Measurements from ENCODE around the gene YEATS4.

The YEATS4 gene

DNA sequence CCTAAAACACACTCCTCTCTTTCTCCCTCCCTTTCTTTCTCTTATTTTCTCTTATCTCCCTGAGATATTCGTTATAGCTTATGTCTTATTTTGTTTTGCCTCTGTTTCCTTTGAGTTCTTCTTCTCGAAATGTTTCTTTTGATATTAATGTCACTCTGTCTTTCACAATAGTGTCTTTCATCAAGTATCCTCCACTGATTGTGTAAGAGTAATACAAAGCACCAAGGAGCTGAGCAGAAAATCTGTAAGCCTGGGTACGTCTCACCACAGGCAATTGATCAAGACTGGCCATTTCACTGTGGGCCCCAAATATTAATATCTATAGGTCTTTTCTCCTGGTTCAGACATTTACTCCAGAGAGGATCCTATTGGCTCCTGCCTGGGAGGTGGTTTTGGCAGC lies 16.2 kb upstream of the YEATS4 start:
- no peak for DNase-seq

DNA sequence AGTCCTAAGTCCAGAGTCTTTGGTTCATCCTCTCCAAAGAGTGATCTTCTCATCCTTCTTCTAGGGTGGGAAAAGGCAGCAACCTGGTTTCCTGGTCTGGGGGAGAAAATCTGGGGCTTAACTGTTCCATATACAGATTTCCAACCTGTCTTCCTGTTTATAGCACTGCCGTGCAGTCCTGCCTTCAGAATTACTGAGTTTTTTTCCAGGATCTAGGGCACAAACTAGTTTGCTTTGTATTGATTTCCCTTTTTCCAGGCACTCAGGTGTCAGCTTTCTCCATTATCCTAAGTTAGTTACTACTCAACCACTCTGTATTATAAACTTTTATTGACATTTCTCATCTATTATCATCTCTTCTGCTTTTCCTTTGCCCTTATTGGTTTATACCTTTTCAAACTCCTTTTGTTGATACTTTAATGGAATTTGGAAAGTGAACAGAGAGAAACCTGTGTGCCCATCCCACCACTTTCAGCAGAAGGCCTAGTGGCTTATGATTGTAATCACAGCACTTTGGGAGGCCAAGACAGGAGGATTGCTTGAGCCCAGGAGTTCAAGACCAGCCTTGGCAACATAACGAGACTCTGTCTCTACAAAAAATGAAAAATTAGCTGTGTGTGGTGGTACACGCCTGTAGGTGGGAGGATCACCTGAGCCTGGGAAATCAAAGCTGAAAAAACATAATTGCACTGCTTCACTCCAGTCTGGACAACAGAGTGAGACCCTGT lies 15.5 kb upstream of the YEATS4 start:
- no peak for DNase-seq

DNA sequence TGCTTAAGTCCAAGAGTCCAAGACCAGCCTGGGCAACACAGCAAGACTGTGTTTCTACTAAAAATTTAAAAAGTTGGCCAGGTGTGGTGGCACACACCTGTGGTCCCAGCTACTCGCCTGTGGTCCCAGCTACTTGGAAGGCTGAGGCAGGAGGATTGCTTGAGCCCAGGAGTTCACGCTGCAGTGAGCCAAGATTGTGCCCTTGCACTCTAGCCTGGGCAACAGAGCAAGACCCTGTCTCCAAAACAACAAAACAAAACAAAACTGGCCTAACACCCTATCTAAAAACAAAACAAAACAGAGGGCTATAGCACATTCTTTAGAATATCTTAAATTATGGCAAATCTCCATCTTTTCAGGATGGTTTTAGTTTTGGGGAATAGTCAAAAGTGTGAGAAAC lies 14.5 kb upstream of the YEATS4 start:
- DNase-seq, result no peak

DNA sequence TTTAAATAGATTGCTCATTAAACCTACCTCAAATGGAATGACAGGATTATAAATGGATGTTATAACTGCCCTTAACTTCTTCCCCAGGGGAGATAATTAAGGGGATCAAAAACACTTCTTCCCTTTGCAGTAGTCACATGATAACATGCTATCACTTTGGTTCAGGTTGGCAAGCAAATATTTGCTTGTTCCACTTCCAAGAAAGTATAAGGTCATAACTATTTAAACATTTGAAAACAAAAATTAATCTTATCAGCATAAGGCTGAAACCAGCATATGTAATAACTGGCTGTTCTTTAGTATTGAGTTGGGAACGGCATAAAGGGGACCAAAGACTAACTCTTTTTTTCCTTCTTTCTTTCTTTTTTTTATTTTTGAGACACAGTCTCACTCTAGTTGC lies 13.8 kb upstream of the YEATS4 start:
- DNase-seq, result no peak

DNA sequence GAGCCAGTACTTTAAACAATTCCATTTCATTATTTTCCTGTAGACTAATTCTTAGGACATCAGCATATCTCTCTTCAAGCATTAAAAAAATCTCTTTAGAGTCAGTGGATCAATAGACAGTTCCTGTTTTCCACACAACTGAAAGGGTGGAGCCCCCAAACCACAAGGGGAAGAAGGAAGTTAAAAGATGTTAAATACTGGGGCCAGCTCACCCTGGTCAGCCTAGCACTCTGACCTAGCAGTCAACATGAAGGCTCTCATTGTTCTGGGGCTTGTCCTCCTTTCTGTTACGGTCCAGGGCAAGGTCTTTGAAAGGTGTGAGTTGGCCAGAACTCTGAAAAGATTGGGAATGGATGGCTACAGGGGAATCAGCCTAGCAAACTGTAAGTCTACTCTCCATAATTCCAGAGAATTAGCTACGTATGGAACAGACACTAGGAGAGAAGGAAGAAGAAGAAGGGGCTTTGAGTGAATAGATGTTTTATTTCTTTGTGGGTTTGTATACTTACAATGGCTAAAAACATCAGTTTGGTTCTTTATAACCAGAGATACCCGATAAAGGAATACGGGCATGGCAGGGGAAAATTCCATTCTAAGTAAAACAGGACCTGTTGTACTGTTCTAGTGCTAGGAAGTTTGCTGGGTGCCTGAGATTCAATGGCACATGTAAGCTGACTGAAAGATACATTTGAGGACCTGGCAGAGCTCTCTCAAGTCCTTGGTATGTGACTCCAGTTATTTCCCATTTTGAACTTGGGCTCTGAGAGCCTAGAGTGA lies 11.2 kb upstream of the YEATS4 start, which contains the start of gene LYZ:
Gene LYZ (plus strand): TSS at position 220 of the 777 bp plus-strand sequence. CDS start 28 bp downstream, at position 248.
- no peak for DNase-seq

DNA sequence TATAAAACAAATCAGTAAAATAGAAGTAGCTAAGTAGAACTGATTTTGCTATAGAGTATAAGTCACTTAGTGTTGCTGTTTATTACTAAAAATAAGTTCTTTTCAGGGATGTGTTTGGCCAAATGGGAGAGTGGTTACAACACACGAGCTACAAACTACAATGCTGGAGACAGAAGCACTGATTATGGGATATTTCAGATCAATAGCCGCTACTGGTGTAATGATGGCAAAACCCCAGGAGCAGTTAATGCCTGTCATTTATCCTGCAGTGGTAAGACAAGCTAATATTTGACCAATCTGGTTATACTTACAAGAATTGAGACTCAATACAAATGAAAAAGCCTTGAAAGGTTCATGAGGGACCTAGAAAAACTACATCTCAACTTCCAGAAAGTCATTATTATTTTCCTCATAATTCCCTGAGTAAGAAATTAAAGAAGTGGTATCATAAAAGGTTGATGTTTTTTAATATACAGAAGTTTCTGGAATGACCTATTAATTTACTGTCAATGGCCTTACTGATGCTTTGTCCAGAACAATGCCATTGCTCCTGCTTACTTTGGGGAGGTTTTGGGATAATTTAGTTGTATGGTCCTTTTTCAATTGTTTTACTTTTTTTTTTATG lies 9.4 kb upstream of the YEATS4 start:
- no peak for DNase-seq

DNA sequence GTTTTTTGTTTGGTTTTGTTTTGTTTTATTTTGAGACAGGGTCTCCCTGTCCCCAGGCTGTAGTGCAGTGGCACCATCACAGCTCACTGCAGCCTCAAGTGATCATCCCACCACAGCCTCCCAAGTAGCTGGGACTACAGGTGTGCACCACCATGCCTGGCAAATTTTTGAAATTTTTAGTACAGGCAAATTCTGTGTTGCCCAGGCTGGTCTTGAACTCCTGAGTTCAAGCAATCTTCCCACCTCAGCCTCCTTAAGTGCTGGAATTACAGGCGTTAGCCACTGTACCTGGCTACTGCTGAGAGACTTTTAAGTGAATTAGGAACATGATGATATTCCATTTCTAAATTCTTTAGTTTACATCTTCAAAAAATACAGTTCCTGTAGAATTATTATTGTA lies 8.8 kb upstream of the YEATS4 start:
- DNase-seq, result no peak

DNA sequence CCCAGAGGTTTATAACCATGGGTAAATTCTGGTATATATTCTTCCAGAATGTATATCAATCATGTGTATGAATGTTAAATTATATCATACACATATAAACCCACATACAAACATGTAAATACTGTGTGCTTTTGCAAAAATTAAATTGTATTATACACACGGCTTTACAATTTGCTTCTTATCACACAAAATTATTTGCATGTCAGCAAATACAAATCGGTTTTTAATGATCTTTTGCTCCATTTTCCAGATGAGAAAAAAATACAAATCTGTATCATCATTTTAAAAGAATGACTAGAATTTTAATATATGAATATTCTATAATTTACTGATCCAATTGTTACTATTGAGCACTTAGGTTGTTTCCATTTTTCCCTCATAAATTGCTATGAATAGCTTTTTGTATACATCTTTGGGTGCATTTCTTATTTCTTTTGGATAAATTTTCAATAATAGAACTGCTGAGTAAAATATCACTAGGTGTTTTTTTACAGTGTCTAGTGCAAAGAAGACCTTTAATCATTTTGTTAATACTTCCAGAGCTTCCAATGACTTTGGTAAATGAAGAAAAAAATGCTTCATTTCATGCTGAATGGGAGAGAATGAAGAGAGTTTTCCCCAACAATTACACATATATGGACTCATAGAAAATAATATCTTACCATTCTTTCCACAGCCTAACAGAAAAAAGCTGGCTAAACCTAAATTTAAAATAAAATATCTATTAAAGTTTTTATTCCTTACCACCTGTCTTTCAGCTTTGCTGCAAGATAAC lies 7.9 kb upstream of the YEATS4 start:
- DNase-seq, result no peak

DNA sequence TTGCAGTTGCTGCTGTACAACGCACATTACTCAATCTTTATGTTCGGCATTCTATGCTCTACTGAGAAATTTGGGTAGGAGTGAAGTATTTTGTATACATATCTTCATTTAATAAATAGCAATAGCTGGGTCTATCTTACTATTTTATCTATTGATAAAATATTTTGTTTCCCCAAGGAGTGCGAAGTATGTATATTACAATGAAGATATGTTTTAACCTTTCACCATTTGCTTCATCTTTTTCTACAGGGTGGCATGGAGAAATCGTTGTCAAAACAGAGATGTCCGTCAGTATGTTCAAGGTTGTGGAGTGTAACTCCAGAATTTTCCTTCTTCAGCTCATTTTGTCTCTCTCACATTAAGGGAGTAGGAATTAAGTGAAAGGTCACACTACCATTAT lies 6.6 kb upstream of the YEATS4 start:
- DNase-seq, result no peak

DNA sequence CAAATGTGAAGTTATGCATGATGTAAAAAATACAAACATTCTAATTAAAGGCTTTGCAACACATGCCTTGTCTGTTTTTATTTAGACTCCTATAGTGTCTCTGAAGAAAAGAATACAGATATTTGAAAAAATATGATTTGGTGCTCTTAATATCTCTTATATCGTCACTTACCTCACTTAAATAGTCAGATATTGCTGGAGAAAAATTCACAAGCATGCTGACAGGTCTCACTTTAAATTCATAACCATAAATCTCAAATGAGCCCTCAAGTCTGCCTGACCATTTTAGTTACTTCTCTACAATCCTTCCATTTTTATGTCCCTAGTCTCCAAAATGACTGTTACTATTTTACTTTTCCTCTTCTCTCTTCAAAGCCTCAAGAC lies 5.4 kb upstream of the YEATS4 start:
- DNase-seq, result no peak

DNA sequence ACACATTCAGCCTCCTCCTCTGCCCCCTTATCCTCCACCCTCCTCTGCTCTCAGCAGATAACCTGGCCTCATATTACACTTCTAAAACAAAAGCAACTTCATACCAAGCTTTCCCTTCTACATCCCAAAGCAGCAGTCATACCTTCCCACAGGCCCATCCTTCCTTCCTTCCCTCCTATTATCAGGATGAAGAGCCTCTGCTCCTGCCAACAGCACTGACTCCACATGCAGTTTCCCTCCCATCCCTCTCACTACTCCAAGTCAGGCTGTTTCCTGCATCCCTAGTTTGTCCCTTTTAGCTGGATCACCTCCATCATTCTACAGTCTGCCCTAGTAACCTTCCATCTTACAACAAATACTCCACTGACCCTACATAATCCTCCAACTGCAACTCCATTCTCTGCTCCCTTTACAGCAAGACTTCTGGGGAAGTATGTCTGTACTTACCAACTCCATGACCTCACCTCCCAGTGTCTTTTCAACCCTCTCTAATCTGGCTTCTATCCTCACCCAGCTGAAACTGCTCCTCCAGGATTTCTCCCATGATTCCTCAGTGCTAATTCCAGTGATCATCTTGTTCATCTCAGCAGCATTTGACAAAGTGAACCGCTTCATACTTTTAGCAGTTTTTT lies 4.9 kb upstream of the YEATS4 start:
- no peak for DNase-seq

DNA sequence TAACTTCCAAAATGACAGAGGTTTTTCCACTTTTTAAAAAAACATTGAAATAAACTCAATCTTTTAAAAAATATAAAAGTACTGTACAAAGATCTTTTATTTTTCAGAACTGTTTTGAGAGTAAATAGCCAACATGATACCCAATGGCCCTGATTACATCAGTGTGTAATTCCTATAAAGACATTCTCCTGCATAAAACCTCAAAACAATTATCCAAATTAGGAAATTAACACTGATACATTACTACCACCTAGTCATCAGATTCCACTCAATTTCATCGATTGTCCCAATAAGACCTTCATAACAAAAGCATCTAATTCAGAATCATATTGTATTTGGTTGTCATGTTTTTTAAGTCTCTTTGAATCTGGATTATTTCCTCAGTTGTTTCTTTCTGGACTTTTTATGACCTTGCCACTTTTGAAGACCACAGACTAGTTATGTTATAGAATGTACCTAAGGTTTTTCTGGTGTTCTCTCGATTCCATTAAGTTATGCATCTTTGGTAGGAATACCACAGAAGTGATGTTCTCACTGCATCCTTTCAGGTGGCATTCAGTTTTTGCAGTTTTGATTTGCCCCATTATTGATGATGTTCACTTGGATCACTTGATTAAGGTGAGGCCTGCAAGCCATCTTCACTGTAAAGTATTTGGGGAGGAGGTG lies 4.0 kb upstream of the YEATS4 start:
- no peak for DNase-seq

DNA sequence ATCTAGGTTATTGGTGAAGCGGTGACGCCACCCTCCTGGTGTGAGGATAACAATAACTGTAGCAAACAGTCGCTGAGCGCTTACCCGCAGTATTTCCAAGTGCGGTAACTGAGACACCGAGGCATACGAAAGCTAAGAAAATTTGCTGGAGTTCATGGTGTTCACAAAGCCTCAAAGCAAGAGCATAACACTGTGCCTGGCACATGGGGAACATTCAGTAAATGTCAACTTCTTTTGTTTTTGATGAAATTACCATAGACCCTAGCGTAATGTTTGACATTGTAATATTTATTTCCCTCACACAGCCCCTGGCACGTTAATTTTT lies 767 bp downstream of the YEATS4 start:
- no peak for DNase-seq

DNA sequence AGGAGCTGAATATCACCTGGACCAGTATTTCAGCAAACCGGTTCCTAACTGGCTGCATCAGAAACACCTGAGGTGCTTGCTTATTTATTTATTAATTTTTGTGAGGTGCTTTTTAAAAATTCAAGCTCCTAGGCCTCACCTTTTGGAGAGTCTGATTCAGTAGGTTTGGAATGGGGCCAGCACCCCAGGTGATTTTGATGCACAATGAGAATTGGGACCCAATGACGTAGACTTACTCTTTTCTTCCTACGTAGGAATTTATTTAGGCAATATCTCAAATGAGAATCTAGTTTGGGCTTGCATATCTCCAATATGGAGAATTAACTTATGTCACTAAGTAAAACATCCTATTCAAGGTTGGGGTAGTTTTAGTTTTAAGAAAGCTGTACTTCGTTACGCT lies 7.3 kb downstream of the YEATS4 start:
- no peak for DNase-seq

DNA sequence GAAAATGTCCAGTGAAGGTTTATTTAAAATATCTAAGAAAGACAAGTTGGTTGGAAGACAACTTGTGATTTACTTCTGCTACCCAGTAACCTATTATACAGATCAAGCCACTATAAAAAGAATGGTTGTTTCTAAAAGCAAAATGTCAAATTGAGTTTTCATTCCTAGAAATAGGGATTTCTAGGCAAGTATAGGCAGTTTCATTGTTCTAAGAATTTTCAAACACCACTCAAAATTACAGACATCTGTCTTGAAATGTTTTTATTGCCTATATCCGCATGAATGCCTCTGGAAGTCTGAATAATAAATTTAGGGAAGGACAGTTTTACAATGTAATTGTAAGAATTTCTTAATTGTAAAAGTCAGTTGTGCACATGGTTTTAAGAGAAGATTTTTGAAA lies 8.6 kb downstream of the YEATS4 start:
- no peak for DNase-seq

DNA sequence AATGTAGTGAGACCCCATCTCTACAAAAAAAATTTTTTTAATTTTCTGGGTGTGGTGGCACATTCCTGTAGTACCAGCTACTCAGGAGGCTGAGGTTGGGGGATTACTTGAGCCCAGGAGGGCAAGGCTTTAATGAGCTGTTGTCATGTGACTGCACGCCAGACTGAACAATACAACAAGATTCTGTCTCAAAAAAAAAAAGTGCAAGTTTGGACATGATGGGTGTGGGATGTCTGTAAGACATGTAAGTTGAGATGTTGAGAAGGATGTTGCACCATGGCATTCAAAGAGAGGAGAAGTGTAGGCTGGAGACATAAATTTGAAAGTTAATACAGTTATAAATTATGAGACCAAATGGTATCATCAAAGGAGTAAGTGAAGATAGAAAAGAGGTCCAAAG lies 23.5 kb downstream of the YEATS4 start:
- DNase-seq, result no peak

DNA sequence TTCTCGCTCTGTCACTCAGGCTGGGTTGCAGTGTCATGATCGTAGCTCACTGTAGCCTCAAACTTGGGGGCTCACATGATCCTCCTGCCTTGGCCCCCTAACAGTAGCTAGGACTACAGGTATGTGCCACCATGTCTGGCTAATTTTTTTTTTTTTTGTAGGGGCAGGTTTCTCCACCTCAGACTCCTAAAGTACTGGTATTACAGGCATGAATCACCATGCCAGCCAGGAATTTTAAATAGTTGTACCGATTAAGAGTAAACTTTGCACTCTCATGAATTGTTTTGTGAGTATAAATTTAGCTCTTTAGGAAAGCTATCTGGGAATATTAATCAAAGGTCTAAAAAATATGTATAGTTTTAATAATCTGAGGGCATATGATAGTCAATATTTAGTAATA lies 25.5 kb downstream of the YEATS4 start:
- DNase-seq, result no peak

DNA sequence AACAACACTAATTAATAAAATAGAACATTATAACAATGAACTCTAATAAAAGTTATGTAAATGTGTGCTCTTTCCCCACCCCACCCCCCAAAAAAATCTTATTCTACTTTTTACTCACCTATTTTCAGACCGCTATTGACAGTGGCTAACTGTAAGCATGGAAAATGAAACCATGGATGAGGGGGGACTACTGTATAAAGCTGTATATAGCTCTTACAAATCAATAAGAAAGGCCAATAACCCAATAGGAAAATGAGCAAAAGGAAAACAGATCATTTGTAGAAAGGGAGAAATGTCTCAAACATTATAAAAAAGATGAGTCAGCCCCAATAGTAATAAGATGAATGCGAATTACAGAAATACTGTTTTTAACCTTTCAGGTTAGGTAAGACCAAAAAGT lies 27.4 kb downstream of the YEATS4 start:
- no peak for DNase-seq

DNA sequence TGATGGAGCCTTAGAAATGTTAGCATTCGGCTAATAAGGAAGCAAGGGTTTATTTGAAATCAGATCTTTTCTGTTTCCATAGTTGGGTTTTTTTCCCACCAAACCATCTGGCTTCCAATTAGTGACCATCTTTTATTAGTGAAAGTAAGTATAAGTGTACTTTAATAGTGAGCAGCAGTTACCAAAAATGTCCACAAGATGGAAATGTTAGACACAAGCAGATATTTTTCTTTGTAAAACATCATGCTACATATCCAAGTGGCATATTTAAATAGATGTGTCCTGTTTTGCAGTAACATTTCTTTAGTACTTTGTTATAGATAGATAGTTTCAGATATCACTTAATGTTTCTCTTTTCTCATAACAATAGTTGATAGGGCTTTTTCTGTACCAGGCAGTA lies 28.8 kb downstream of the YEATS4 start:
- DNase-seq, result no peak

DNA sequence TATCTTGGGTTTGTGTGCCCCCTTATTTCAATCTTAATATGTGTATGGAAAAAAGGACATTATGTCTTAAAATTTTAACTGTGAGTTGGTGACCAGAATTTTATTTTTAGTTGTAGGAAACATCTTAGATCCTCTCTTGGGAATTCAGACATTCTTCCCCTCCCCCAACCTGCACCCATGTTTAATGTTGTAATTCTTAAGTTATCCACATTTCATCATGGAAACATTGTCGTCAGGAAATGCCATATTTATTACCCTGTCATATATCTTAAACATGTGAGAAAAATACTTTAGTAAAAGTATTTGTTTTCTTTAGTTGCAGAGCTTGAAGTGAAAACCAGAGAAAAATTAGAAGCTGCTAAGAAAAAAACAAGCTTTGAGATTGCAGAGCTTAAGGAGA lies 30.3 kb downstream of the YEATS4 start:
- DNase-seq, result no peak

DNA sequence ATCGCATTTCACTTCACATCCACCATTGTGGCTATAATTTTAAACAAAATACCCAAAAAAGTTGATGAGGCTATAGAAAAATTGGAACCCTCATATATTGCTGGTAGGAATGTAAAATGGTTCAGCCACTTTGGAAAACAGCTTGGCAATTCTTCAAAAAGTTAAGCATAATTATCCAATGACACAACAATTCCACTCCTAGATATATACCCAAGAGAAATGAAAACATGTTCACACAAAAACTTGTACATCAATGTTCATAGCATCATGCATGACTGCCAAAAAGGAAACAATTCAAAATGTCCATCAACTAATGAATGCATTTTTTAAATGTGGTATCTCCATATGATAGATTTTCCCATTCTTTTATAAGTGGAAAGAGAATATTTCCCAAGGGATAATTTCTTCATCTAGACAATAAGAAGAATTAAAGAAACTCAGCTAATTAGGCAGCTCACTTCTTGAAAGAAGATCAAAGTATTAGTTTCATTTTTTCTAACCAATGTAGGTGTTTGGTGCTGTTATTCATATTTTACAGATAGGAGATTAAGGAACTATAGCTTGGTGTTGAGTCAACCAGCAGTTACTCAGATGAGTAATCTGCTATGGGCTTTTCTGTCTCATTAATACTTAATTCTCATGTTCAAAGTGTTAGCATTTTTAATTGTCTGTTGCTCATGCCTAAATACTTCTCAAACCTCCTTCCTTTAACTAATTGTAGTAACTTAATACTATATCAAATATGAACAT lies 32.8 kb downstream of the YEATS4 start:
- no peak for DNase-seq

DNA sequence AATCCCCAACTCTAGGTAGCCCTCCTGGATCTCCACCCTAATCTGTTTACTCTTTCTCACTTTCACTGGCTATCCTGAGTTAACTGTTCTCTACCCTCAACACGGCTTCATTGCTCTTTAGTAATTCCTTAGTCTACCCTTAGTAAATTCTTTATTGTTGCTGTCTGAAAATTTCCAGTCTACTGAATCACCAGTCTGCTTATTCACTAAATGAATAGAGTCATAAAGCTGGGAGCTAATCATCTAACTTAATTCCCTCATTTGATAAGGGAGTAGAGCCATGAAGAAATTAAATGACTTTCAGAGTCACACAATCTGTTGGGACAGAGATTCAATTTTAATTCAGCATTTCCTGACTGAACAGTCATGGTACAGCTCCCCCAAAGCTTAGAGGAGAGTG lies 36.5 kb downstream of the YEATS4 start:
- DNase-seq, result no peak
